A549 treated with ZK216348 at 1 μM for 4 hours (cell line): Measurements from ENCODE around the gene PPM1N. TPM values are rescaled to one million over a fixed set of nuclear protein-coding genes. Genes with fewer than 3 reads are reported as not detected.

ENCODE experiments used
- total RNA-seq: library from RNA; stranded (reverse); fragments of 200-300 nt; extraction: Qiagen RNA extraction; gene quantifications from 5 replicates; pipeline ENCODE4 v1.2.3, GENCODE V29; 2022; ENCODE audit warnings: low read depth

The PPM1N gene
- total RNA-seq: 5.5 to 7.8 TPM (median 7.1 TPM) in 5 replicates

DNA sequence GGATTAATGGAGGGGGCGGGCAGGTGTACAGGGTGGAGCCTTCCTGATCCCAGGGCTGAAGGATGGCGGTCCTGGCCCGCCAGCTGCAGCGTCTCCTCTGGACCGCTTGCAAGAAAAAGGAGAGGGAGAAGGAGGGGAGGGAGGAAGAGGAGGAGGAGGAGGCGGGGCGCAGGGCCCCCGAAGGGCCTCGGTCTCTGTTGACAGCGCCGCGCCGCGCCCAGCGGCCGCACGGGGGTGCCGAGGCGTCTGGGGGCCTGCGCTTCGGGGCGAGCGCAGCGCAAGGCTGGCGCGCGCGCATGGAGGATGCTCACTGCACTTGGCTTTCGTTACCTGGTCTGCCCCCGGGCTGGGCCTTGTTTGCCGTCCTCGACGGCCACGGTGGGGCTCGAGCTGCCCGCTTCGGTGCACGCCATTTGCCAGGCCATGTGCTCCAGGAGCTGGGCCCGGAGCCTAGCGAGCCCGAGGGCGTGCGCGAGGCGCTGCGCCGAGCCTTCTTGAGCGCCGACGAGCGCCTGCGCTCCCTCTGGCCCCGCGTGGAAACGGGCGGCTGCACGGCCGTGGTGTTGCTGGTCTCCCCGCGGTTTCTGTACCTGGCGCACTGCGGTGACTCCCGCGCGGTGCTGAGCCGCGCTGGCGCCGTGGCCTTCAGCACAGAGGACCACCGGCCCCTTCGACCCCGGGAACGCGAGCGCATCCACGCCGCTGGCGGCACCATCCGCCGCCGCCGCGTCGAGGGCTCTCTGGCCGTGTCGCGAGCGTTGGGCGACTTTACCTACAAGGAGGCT is at the start of gene PPM1N:
PPM1N (plus strand) TSS at position 33 of the 785 bp plus-strand sequence; CDS start at position 63, 30 bp downstream.

DNA sequence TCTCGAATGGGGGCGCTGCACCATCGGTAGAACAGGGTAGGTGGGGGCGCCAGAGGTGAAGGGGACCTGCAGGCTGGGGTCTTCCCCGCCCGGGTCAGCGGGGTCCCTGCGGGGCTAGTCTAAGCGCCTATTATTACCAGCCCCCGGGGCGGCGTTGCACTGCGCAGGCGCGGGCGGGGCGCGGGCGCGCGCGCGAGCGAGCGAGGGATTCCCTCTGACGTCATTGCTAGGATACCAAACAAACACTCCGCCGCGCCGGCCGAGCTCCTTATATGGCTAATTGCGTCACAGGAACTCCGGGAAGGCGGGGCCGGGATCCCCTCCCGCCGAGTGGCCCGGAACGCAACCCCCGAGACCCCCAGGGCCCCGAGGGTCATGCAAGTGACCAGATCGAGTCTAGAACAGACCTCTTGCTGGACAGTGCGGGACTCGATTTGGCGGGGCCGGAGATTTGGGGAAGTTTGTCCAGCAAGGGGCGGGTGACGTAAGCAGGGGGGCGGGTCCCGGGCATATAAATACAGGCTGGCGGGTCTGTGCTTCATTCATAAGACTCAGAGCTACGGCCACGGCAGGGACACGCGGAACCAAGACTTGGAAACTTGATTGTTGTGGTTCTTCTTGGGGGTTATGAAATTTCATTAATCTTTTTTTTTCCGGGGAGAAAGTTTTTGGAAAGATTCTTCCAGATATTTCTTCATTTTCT is 30.6 kb upstream of the PPM1N start, which contains the start of gene FOSB:
FOSB (plus strand) TSS at position 541 of the 703 bp plus-strand sequence. CDS start 591 bp downstream, outside the sequence.

DNA sequence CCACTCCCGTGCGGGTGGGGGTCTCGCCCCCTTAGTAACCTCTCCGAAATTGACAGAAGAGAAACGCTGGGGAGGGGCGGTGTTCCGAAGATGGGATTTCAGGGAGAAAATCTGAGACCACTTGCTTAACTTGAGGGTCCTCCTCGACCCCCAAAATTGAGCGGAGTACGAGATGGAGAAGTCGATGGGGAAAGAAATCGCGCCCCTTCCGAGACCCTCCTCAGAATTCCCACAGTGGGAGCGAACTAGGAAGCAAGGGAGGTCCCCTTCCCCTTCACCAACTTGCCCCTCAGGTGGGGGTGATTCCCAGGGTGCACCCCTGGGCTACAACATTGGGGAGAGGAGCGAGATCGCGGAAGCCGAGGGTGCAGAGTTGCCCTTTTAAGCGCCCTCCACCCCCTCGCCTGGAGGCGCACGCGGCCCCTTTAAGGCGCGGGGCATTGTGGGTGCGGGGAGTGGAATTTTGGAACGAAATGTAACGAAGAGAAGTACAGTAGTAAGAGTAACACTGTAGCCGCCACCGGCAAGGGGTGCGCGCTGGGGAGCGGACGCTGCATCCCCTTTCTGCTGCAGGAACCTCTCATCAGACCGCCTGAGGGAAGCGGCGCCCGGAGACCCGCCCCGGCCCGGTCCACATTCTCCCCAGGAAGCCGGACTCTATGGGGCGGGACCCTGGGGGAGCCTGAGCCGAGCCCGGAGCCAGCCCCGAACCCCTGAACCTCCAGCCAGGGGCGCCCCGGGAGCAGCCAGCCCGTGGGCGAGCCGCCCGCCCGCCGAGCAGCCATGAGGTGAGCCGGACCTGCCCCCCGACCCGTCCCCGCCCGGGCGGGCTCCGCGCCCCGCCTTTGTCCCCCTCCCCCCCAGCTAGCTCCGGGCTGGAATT is 9.0 kb downstream of the PPM1N start, which contains the start of gene VASP:
VASP (plus strand) TSS at position 491 of the 883 bp plus-strand sequence; CDS start at position 784, 293 bp downstream.

Other genes starting within 250 kb of the PPM1N start
- gene MARK4, start 247.2 kb upstream of the PPM1N start, total RNA-seq: 5.5 to 8.6 TPM (median 7.4 TPM) in 5 replicates
- gene CKM, start 175.6 kb upstream of the PPM1N start, total RNA-seq: 0.08 TPM in 1 of 5 replicates, not detected in the others
- 0.40 to 1.2 TPM (median 0.79 TPM) in 5 replicates for gene KLC3, start 157.7 kb upstream of the PPM1N start, total RNA-seq
- 8.5 to 14.6 TPM (median 12.9 TPM) in 5 replicates for gene ERCC2, start 127.9 kb upstream of the PPM1N start, total RNA-seq
- gene PPP1R13L, start 93.4 kb upstream of the PPM1N start, total RNA-seq: 28.2 to 49.5 TPM (median 33.1 TPM) in 5 replicates
- 36.5 to 57.4 TPM (median 49.7 TPM) in 5 replicates for gene POLR1G, start 91.8 kb upstream of the PPM1N start, total RNA-seq
- 133 to 168 TPM (median 162 TPM) in 5 replicates for gene ERCC1, start 74.5 kb upstream of the PPM1N start, total RNA-seq
- 13.5 to 20.1 TPM (median 14.6 TPM) in 5 replicates for gene FOSB, start 30.4 kb upstream of the PPM1N start, total RNA-seq
- gene RTN2, start 1.4 kb upstream of the PPM1N start, total RNA-seq: 10.6 to 14.5 TPM (median 11.4 TPM) in 5 replicates
- gene VASP, start 9.0 kb downstream of the PPM1N start, total RNA-seq: 153 to 206 TPM (median 182 TPM) in 5 replicates
- gene OPA3, start 86.4 kb downstream of the PPM1N start, total RNA-seq: 11.4 to 19.8 TPM (median 17.0 TPM) in 5 replicates
- gene GPR4, start 103.8 kb downstream of the PPM1N start, total RNA-seq: 0.21 to 0.69 TPM (median 0.30 TPM) in 5 replicates
- gene EML2, start 141.0 kb downstream of the PPM1N start, total RNA-seq: 12.4 to 30.6 TPM (median 26.0 TPM) in 5 replicates
- 1.3 to 4.0 TPM (median 2.7 TPM) in 5 replicates for gene GIPR, start 169.8 kb downstream of the PPM1N start, total RNA-seq
- gene SNRPD2, start 193.5 kb downstream of the PPM1N start, total RNA-seq: 727 to 1,166 TPM (median 803 TPM) in 5 replicates
- gene QPCTL, start 194.2 kb downstream of the PPM1N start, total RNA-seq: 6.1 to 10.3 TPM (median 9.5 TPM) in 5 replicates
- gene FBXO46, start 232.5 kb downstream of the PPM1N start, total RNA-seq: 7.7 to 12.5 TPM (median 9.8 TPM) in 5 replicates
- gene MEIOSIN, start 235.0 kb downstream of the PPM1N start, total RNA-seq: 0.08 TPM in 1 of 5 replicates, not detected in the others